ENCODE data around the gene B4GALT1.
A peak's percentile ranks its signal among the peaks of the same experiment; 100 is the strongest.
"Not testable (repeated sequence)": the region's sequence is repeated elsewhere in the genome, so short reads cannot be mapped to it uniquely, and the experiment has no call there.

Gene B4GALT1

GRCh38 chr9:33101104-33101951 is 65.8 kb downstream of the B4GALT1 start:
- peak; percentile 77 for DNase-seq (ENCODE audit: low spot score)

- no peak for DNase-seq (ENCODE audit: low spot score)
Observed at GRCh38 chr9:33099754-33100153, 67.4 kb downstream of the B4GALT1 start.

- DNase-seq (ENCODE audit: low spot score) = no peak
Observed at GRCh38 chr9:33097192-33097591, 69.9 kb downstream of the B4GALT1 start.

- no peak for DNase-seq (ENCODE audit: low spot score)
Observed at GRCh38 chr9:33092634-33093033, 74.5 kb downstream of the B4GALT1 start.

- DNase-seq (ENCODE audit: low spot score) = not testable (repeated sequence)
Observed at GRCh38 chr9:33085672-33086071, 81.5 kb downstream of the B4GALT1 start.

- DNase-seq (ENCODE audit: low spot score) = no peak
Observed at GRCh38 chr9:33082538-33083326, 84.4 kb downstream of the B4GALT1 start.

- no peak for DNase-seq (ENCODE audit: low spot score)
Observed at GRCh38 chr9:33082128-33082527, 85.0 kb downstream of the B4GALT1 start.

- DNase-seq (ENCODE audit: low spot score) = peak; percentile 89
Observed at GRCh38 chr9:33081128-33081851, 85.8 kb downstream of the B4GALT1 start.

GRCh38 chr9:33080534-33080933 is 86.6 kb downstream of the B4GALT1 start:
- DNase-seq (ENCODE audit: low spot score) = no peak

- DNase-seq (ENCODE audit: low spot score) = peak; percentile 97
Observed at GRCh38 chr9:33076046-33077004, 90.8 kb downstream of the B4GALT1 start, which contains the start of gene SMU1. SMU1 (minus strand) TSS chr9:33076674; CDS start chr9:33076608, 66 bp downstream.

- DNase-seq (ENCODE audit: low spot score) = no peak
Observed at GRCh38 chr9:33068991-33069390, 98.1 kb downstream of the B4GALT1 start.

- DNase-seq (ENCODE audit: low spot score) = no peak
Observed at GRCh38 chr9:33065157-33066076, 101.7 kb downstream of the B4GALT1 start.

All from GM03348 (cell line).